HG03460 (cell line): Measurements from ENCODE around the gene AHNAK2.
"Not testable (repeated sequence)": the region's sequence is repeated elsewhere in the genome, so short reads cannot be mapped to it uniquely, and the experiment has no call there.

Experiments used
- ATAC-seq: cut with Tn5 transposase; IDR thresholded peaks from one replicate; pipeline ENCODE4 v1.9.1; 2021; ENCODE audit not compliant: unreplicated experiment

The AHNAK2 gene

GRCh38 chr14:104900639-104901512 lies 77.3 kb downstream of the AHNAK2 start:
- ATAC-seq: no peak

GRCh38 chr14:104899781-104900180 lies 78.4 kb downstream of the AHNAK2 start:
- no peak for ATAC-seq

DNA sequence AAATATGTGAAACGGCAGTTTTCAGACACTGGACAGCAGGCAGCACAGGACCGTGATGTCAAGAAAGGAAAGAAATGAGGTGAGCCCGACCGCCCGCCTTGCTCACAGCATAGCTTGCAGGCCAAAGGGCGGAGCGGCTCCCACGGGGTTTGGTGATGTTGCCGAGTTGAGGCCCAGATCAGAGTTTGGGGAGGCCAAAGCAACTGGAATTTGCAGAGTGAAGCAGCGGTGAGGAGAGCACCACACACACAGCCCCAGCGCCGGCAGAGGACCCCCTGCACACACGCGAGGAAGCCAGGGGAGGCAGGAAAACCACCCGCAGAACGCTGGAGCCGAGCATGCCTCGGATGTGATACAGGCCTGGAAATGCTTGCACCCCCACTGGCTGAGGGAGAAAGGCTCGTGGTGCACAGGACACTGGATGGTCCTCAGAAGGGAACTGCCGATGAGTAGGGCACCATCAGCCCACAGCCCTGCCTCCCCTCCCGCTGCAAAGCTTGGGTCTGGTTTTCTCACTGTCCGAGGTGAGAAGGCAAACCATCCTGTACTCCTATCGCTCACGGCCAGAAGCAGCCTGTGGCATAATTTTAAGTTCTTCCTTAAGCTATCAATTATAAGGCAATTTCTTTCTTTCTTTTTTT lies 79.2 kb downstream of the AHNAK2 start:
- no peak for ATAC-seq

DNA sequence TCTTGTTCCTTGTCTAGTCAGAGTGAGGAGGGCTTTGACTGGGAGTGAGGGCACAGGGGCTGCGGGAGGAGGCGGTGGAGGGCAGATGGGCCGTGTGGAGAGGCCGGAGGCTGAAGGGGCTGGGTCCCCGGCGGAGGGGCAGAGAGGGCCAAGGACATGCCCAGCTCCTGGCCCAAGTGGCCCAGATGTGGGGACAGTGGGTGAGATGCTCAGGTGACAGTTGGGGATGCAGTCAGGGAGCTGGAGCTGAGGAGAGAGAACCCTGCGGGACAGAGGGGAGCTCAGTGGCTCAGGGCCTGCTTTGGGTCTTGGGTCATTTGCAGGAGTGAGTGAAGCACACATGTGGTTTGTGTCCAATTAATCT lies 80.0 kb downstream of the AHNAK2 start:
- ATAC-seq: no peak

DNA sequence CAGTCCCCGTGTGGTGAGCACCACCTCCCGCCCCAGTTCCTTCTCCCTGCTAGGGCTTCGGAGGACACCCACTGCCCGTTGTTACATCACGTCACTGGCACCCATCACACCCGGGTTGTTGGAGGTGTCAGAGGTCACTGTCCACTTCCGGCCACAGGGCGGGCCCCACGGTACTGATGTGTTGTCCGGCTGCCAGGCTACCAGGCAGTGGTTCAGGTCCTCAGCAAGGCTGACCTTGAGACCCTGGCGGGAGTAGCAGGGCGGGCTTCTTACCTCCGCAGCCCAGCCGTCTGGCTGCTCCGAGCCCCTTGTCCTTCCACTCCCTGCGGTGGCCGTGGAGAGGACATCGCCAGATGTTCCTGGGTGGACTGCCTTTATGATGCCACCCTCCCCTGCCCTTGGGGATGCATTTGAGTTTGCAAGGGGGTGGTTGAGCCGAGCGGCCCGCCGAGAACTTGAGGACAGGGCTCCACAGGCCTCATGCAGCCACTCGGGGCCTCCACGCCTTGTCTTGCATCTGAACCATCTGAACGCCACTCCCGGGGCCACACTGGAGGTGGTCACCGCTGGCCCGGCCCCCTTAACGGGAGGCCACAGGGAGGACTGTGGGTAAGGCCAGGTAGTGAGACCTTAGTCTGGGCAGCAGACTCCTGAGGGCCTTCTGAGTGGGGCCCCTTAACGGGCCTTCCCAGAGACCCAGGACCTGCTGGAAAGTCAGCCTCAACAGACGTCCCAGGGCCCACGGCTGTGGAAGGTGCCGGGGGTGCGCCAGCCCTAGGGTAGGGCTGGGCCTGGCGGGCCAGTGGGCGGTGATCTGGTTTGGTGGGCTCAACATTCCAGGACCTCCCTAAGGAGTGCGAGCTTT lies 80.6 kb downstream of the AHNAK2 start:
- ATAC-seq: no peak

DNA sequence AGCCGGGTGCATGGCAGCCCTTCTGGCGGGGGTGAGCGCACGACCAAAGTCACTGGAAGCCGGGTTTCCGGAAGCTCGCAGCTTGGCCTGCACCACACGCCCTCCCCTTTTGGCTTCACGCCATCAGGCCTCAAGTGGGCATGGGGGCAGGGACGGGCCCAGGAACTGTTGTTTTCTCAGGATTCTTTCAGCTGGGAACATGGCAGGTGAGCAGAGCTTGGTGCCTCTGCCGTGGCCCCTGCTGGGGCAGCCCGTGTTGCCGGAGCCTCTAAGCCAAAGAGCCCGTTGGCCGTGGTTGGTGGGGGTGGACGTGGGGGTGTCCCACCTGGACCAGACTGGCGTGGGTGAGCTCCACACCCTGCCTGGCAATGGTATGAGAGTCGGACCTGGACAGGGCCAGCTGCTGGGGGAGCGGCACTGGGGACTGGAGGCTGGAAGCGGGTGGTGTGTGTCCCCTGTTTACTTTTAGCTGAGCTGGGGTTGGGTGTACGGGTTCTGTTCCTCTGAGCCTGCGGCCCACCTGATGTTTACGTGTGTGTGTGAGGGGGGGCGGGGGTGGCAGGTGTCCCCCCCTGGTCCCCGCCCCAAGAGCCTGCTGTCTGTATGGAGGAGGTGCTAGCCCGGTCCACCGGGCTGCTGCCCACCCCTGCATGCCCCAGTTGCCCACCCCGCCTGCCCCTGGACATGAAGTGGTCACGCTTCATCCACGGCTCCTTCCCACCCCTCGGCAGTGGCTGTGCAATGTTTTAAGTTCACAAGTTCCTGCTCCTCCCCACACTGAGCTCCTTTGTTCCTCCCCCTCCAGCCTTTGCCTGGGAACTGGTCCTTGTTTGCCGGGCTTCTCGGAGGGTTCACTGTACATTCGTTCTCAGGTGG lies 82.2 kb downstream of the AHNAK2 start:
- no peak for ATAC-seq

- no peak for ATAC-seq
Measured at GRCh38 chr14:104895207-104895785, 82.9 kb downstream of the AHNAK2 start.

DNA sequence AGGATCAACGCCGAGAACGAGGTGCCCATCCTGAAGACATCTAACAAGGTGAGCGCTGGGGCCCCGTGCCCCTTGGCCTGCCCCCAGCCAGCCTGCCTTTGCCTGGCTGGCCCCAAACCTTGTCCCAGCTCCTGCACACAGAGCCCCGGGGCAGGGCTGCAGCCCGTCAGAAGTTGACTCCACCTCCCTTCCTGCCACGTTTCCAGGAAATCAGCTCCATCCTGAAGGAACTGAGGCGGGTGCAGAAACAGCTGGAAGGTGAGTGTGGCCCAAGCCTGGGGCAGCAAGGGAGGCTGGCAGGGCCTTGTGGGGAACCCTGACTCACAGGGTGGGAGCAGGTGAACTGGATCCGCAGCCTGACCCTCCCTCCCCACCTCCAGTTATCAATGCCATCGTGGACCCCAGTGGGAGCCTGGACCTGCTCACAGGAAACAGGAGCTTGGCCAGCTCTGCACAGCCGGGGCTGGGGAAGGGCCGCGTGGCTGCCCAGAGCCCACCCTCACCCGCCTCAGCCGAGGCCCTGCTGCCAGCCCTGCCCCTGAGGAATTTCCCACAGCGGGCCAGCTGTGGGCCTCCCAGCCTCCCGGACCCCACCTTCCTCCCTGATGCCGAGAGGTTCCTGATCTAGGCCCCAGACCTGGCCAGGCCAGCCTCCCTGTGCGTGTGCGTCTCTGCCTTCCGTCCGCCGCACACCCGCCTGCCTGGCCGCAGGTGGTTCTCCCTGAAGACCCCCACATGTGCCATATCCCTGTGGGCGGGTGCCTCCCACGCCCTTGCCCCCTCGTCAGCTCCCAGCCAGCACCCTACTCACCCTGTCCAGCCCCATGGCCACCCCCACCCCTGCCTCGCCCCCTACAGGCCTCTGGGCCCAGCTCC lies 83.6 kb downstream of the AHNAK2 start:
- no peak for ATAC-seq

DNA sequence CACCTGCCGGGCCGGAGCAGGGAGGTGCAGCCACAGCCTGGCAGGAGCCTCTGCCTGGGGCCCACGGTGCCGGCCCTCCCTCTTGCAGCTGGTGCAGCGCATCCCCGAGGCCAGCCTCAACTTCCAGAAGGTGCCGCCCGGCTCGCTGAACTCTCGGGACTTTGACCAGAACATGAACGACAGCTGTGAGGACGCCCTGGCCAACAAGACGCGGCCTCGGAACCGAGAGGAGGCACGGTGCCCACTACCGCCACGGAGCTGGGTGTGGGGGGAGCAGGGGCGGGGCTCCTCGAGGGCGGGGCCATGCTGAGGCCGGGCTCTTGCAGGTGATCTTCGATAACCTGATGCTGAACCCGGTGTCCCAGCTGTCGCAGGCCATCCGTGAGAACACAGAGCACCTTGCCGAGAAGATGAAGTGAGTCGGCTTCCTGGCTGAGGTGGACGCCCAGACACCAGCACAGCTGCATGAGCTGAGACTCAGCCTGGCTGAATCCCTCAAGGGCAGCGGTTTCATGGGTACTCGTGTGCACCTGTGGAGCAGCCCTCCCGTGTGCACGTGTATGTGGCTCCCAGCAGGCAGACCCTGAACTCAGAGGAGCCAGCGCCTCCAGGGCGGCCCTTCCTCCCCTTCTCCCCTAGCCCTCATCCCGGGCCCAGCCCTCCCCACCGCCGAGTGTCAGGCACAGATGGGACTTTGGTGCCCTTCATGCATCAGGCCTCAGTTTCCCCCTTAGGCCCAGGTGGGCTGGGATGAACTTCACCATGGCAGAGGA lies 84.6 kb downstream of the AHNAK2 start:
- no peak for ATAC-seq

DNA sequence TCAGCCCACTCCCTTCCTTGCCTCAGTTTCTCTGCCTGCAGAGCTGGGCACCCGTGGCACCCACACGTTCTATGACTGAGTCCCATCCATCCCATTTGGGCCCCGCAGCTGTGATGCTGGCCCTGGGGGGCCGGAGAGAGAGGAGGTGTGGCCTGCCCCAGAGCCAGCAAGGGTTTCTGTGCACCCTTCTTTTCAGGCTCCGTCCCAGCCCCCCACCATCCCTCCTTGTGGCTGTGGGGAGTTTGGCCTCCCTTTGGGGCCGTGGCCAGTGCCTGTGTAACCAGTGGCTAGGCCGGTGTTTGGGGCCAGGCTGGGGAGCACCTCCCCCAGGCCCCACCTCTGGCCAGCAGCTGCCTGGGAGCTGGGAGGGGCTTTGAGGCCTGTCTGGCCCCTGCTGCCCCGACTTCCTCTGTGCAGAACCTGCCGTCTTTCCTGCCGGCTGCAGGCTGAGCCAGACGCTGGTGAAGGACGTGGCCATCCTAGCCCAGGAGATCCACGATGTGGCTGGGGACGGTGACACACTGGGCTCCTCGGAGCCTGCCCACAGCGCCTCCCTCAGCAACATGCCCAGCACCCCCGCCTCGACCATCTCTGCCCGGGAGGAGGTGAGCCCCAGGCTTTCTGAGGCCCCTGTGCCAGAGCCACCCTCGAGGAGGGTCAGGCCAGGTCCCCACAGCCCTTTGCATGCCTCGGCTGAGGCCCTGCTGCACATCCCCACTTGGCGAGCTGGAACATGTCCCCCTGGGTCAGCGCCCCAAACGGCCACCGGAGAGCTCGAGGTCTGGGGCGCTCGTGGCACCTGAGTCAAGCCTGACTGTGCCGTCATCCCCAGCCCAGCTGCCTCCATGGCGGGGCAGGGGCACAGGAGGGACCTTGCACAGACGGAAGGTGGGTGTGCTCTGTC lies 85.4 kb downstream of the AHNAK2 start:
- ATAC-seq: no peak

DNA sequence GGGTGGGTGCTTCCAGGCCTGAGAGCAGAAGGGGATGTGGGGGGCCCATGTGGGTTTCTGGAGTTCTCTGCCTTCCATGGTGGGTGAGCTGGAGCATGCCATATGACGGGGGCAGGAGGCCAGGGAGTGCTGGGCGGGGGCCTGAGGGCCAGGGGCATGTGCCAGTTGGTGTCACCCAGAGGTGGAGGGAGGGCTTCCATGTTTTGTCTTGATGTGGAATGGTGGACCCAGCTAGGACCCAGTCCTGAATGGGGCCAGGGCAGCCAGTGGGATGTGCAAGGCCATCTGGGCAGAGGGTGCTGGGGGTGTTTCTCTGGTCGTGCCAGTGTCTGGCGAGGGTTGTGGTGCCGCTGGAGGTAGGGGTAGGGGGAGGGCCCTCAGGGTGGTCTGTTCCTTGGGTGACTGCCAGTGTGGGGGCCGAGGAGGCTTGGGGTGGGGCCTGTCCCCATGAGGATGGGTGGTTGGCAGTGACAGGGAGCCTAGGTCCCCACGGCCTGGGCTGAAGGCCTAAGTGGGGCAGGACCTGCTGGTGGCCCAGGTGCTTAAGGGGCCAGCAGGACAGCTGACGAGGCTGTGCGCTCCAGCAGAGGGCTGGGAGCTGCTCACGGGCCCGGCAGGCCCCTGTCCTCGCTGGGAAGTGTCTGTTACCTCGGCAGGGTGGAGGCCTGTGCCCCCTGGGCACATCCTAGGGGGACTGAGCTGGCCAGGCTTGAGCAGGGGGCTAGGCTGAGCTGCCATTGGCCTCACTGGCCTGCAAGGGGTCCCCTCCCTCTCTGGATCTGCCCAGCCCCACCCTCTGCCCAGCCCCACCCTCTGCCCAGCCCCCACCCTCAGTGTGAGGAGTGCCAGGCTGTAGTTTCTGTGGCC lies 86.3 kb downstream of the AHNAK2 start:
- ATAC-seq: no peak

- ATAC-seq: no peak
Measured at GRCh38 chr14:104891121-104891551, 87.0 kb downstream of the AHNAK2 start.

GRCh38 chr14:104890292-104890691 lies 87.9 kb downstream of the AHNAK2 start:
- not testable (repeated sequence) for ATAC-seq

- no peak for ATAC-seq
Measured at GRCh38 chr14:104889375-104889757, 88.8 kb downstream of the AHNAK2 start.

DNA sequence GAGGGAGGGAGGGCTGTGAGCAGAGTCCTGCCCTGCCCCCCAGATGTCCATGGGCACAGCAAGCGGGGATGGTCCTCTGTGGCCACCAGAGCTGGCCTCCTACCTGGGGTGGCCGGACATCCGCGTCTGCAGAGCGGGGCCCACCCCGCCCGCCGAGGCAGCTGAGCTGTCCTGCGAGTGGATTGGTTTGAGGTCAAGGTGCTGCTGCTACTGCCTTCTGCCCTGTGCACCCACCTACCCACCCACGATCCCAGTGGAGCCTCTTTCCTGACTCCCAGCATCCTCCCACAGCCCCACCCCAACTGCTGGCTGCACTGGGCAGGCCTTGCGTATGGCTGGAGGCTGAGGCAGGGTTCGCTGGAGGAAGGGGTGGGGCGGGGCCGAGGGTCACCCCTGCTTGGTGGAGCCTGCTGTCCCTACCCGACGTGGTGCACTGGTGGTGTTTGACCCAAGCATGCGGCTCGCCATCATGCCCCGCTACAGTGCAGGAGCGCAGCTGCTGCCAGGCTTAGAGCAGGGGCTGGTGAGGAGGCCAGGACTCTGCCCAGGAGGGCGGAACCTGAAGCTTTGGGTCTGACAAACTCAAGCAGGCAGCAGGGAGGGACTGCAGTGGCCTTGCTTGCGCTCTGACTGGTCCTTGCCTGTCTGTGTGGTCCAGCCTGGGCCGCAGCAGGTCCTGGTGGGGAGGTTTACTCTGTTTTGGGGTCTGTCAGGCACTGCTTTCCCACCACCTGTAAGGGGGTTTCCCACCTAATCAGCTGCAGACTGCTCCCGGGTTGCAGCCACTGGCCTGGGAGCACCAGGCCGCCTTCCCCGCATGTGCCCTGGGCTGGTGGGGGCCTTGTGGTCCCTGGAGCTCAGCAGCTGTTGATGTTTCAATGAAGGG lies 89.4 kb downstream of the AHNAK2 start:
- ATAC-seq: no peak
